GM06990 (cell line): ENCODE results near the gene TMA7.
"Not testable (repeated sequence)": the region's sequence is repeated elsewhere in the genome, so short reads cannot be mapped to it uniquely, and the experiment has no call there.

Experiments
- DNase-seq: peaks from one replicate; pipeline ENCODE4 v3.0.0-alpha.2; 2011; ENCODE audit not compliant: insufficient read length; ENCODE audit errors: extremely low read depth
- H3K27me3 ChIP-seq: replicated peaks from 2 replicates; pipeline ENCODE4 v1.6.0; 2011; ENCODE audit warnings: low read length; ENCODE audit not compliant: control insufficient read depth, insufficient read depth
- H3K36me3 ChIP-seq: 2 replicates; pipeline ENCODE4 v1.5.1; 2011; ENCODE audit warnings: low read length; ENCODE audit not compliant: control insufficient read depth, insufficient read depth
- H3K4me3 ChIP-seq: replicated peaks from 2 replicates; pipeline ENCODE4 v1.5.1; 2011; ENCODE audit warnings: low read depth, mild to moderate bottlenecking, control low read depth, low read length
- CTCF ChIP-seq: IDR thresholded peaks from 2 replicates; pipeline ENCODE4 v1.5.1; 2011; ENCODE audit warnings: low read length, control low read depth, mild to moderate bottlenecking, inconsistent platforms; ENCODE audit not compliant: insufficient read depth, poor library complexity, severe bottlenecking

The TMA7 gene

GRCh38 chr3:48478626-48479555 is 38.8 kb downstream of the TMA7 start:
- DNase-seq = peak; percentile 57
- peak overlapping the region; percentile 42 for H3K4me3 ChIP-seq
- no peak for TF ChIP-seq CTCF

GRCh38 chr3:48480891-48481290 is 40.8 kb downstream of the TMA7 start:
- H3K36me3 ChIP-seq, H3K27me3 ChIP-seq, H3K4me3 ChIP-seq, DNase-seq: not testable (repeated sequence)

More at GRCh38 chr3:48478626-48479555, 38.8 kb downstream of the TMA7 start:
- H3K36me3 ChIP-seq = no peaks in the 10 kb centered on the region
- no peaks in the 10 kb centered on the region for H3K27me3 ChIP-seq

- not testable (repeated sequence) for H3K27me3 ChIP-seq, H3K4me3 ChIP-seq, H3K36me3 ChIP-seq, DNase-seq
Observed at GRCh38 chr3:48482822-48483221, 42.8 kb downstream of the TMA7 start.

- no peaks in the 10 kb centered on the region for H3K27me3 ChIP-seq
- no peak for DNase-seq
- TF ChIP-seq CTCF = no peak
- H3K4me3 ChIP-seq = no peak overlapping the region
- H3K36me3 ChIP-seq = no peaks in the 10 kb centered on the region
Observed at GRCh38 chr3:48486952-48487351, 46.9 kb downstream of the TMA7 start.

- Histone ChIP-seq H3K4me3 (no peak overlapping the region), H3K27me3 (no peaks in the 10 kb centered on the region), H3K36me3 (no peaks in the 10 kb centered on the region)
- DNase-seq = no peak
- TF ChIP-seq CTCF = no peak
Observed at GRCh38 chr3:48492461-48493202, 52.6 kb downstream of the TMA7 start.

- no peak for DNase-seq
- Histone ChIP-seq H3K4me3 (no peak overlapping the region), H3K36me3 (no peaks in the 10 kb centered on the region)
Observed at GRCh38 chr3:48493203-48493501, 53.1 kb downstream of the TMA7 start.

More at GRCh38 chr3:48493203-48493501, 53.1 kb downstream of the TMA7 start:
- H3K27me3 ChIP-seq = no peaks in the 10 kb centered on the region
- no peak for TF ChIP-seq CTCF
